ENCODE data around the gene PTPRG. TPM values are rescaled to one million over a fixed set of nuclear protein-coding genes. Genes with fewer than 3 reads are reported as not detected.

PTPRG gene
- total and polyA plus RNA-seq, 2 experiments from 2014 or later, result 8.5 to 34.9 TPM

GRCh38 chr3:61646851-61647525 is 85.6 kb downstream of the PTPRG start:
- peaks cover 2% of the 10 kb centered on the region for H4K20me1 ChIP-seq (ENCODE audit: insufficient read depth, poor library complexity, severe bottlenecking)
- TF ChIP-seq EZH2phosphoT487 (IDR thresholded peaks at IDR 0.05; ENCODE audit: low read depth, severe bottlenecking, unreplicated experiment) (no peak), EZH2 (IDR thresholded peaks at IDR 0.05; ENCODE audit: borderline replicate concordance) (no peak), CTCF (IDR thresholded peaks at IDR 0.05; ENCODE audit: poor library complexity) (no peak)
- no peaks in the 10 kb centered on the region for H3K27me3 ChIP-seq
- DNase-seq (ENCODE audit: low spot score), result no peak
- H3K9me2 ChIP-seq (replicated peaks; ENCODE audit: insufficient read depth), result no peaks in the 10 kb centered on the region
- H3K4me3 ChIP-seq, result no peak overlapping the region
- 73% methylated on average over 7 of the region's 7 CpGs for WGBS (ENCODE audit: low lambda C conversion rate, missing lambda C conversion rate)
- H3K27ac ChIP-seq, result no peak overlapping the region
- H3K36me3 ChIP-seq (replicated peaks; ENCODE audit: insufficient read depth, low read depth), result no peaks in the 10 kb centered on the region
- H3K79me2 ChIP-seq, result peaks cover 59% of the 10 kb centered on the region
- no peak overlapping the region for H3K4me2 ChIP-seq
- no peak overlapping the region for H2AFZ ChIP-seq
- no peaks in the 10 kb centered on the region for H3K4me1 ChIP-seq (ENCODE audit: insufficient read depth)
- H3K9me3 ChIP-seq (ENCODE audit: low read depth), result peaks cover 4% of the 10 kb centered on the region

GRCh38 chr3:61648481-61648880 is 87.1 kb downstream of the PTPRG start:
- TF ChIP-seq EZH2 (IDR thresholded peaks at IDR 0.05; ENCODE audit: borderline replicate concordance) (no peak), EZH2phosphoT487 (IDR thresholded peaks at IDR 0.05; ENCODE audit: low read depth, severe bottlenecking, unreplicated experiment) (no peak), CTCF (IDR thresholded peaks at IDR 0.05; ENCODE audit: poor library complexity) (no peak)
- Histone ChIP-seq H3K9me3 (ENCODE audit: low read depth) (peaks cover 4% of the 10 kb centered on the region), H3K9me2 (replicated peaks; ENCODE audit: insufficient read depth) (no peaks in the 10 kb centered on the region), H3K4me3 (no peak overlapping the region), H3K4me1 (ENCODE audit: insufficient read depth) (no peaks in the 10 kb centered on the region), H3K4me2 (no peak overlapping the region), H2AFZ (no peak overlapping the region), H3K27ac (no peak overlapping the region), H3K36me3 (replicated peaks; ENCODE audit: insufficient read depth, low read depth) (no peaks in the 10 kb centered on the region), H4K20me1 (ENCODE audit: insufficient read depth, poor library complexity, severe bottlenecking) (peaks cover under 1% of the 10 kb centered on the region), H3K79me2 (peaks cover 48% of the 10 kb centered on the region), H3K27me3 (no peaks in the 10 kb centered on the region)
- DNase-seq (ENCODE audit: low spot score), result no peak
- 68% methylated on average over 2 of the region's 2 CpGs for WGBS (ENCODE audit: low lambda C conversion rate, missing lambda C conversion rate)

DNA sequence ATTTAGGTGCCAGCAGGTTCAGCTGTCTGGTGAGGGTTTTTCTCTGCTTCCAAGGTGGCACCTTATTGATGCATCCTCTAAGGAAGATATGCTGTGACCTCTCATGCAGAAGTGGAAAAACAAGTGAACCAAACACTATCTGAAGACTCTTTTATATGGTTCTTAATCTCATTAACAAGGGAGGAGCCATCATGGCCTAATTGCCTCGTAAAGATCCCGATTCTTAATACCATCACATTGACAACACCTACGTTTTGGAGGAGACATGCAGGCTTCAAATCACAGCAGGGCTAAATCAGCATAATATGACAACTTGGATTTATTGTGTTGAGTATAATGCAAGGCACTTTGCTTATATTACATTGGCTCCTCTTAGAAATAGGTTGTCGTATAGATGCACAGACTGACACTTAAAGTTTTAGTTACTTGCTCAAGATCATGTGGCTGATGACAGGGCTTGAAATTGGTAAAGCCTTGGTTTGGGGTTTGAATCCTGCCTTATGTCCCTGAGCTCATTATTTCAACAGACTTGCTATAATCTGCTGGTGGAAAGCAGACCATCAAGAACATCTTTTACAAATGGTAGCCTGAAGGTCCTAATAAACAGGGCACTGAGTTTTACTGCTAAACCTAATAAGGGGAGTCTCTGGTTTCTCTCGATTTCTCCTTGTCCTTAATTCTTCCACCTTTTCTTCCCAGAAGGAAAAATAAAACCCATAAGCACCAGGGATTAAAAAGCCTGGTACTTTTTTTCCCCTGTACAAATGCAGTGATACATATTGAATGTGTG is 88.2 kb downstream of the PTPRG start:
- no peak for DNase-seq (ENCODE audit: low spot score)
- Histone ChIP-seq H3K27me3 (no peaks in the 10 kb centered on the region), H3K4me3 (no peak overlapping the region), H3K4me2 (no peak overlapping the region), H2AFZ (no peak overlapping the region), H4K20me1 (ENCODE audit: insufficient read depth, poor library complexity, severe bottlenecking) (no peaks in the 10 kb centered on the region), H3K36me3 (replicated peaks; ENCODE audit: insufficient read depth, low read depth) (no peaks in the 10 kb centered on the region), H3K79me2 (peaks cover 44% of the 10 kb centered on the region), H3K4me1 (ENCODE audit: insufficient read depth) (no peaks in the 10 kb centered on the region), H3K9me2 (replicated peaks; ENCODE audit: insufficient read depth) (no peaks in the 10 kb centered on the region), H3K27ac (no peak overlapping the region), H3K9me3 (ENCODE audit: low read depth) (peaks cover 4% of the 10 kb centered on the region)
- WGBS (ENCODE audit: low lambda C conversion rate, missing lambda C conversion rate), result 64% methylated on average over 5 of the region's 5 CpGs
- TF ChIP-seq EZH2 (IDR thresholded peaks at IDR 0.05; ENCODE audit: borderline replicate concordance) (no peak), EZH2phosphoT487 (IDR thresholded peaks at IDR 0.05; ENCODE audit: low read depth, severe bottlenecking, unreplicated experiment) (no peak), CTCF (IDR thresholded peaks at IDR 0.05; ENCODE audit: poor library complexity) (no peak)
